ENCODE results near the gene BRINP3.

DNA sequence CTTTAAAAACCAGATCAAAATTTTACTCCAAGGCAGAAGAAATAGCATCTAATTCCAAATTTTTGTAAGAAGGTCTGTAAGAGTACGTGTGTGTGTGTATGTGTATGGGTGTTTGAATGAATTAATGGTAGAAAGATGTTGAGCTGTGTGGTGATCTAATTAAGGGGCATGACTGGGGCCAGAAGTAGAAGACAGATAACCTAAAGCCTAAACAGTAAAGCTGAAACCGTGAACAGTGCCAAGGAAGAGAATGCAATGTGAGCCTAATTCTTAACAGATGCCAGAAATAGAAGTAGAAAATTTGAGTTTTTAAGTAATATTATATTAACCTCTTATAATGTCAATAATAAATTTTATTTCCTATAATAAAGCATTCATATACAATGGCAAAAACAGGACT is 38.2 kb downstream of the BRINP3 start:
- TF ChIP-seq CTCF (conservative IDR thresholded peaks at IDR 0.05; ENCODE audit: low read depth, low read length), result no peak
- TF ChIP-seq EZH2 (IDR thresholded peaks at IDR 0.05; ENCODE audit: borderline replicate concordance, low read depth, low read length, poor library complexity, severe bottlenecking), result no peak
